NCI-H128 (cell line): ENCODE results near the gene STAM.

Experiments used
- DNase-seq: peaks from one replicate; lab custom pipeline; 2025; ENCODE audit not compliant: unreplicated experiment; lab: John Stamatoyannopoulos, UW

Gene STAM

GRCh38 chr10:17645621-17646345 is 1.8 kb downstream of the STAM start:
- DNase-seq, result no peak

GRCh38 chr10:17647326-17647725 is 3.4 kb downstream of the STAM start:
- no peak for DNase-seq

DNA sequence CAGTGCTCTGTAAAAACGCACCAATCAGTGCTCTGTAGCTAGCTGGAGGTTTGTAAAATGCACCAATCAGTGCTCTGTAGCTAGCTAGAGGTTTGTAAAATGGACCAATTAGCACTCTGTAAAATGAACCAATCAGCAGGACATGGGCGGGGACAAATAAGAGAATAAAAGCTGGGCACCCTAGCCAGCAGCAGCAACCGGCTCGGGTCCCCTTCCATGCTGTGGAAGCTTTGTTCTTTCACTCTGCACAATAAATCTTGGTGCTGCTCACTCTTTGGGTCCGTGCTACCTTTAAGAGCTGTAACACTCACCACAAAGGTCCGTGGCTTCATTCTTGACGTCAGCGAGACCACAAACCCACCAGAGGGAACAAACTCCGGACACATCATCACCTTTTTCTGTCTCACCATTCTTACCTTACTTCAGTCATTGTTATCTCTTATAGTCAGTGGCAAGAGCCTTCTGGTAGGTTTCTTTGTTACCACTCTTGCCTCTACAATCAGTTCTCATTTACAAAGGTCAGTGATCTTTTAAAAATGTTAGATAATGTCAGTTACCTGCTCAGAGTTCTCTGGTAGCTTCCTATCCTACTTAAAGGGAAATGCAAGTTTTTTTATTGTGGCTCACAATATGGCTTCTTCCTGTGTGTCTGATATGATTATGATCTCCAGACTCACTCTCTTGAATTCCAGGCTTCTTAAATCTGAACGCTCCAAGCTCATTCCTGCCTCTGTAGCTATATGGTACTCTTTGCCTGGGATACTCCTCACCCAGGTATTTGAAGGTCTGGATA is 4.5 kb downstream of the STAM start:
- no peak for DNase-seq

- no peak for DNase-seq
Observed at GRCh38 chr10:17649052-17649451, 5.1 kb downstream of the STAM start.

GRCh38 chr10:17649836-17650235 is 5.9 kb downstream of the STAM start:
- no peak for DNase-seq

DNA sequence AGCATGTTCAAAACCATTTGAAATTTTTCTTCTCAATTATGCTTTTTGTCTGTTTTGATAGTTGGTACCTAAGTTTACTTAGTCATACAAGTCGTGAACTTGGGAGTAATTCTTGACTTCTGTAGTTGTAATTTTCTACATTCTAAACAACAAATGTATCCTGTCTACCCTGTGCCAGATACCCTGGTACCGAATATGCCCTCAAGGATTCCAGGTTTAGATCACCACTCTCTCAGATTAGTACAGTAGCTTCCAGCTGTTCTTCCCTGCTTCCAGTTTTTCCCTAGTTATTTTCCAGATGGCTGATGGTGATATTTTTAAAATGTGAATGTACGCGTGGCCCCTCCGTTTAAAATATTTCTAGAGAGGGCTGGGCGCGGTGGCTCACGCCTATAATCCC is 6.5 kb downstream of the STAM start:
- DNase-seq, result no peak

- DNase-seq, result no peak
Observed at GRCh38 chr10:17651896-17652295, 7.9 kb downstream of the STAM start.

- no peak for DNase-seq
Observed at GRCh38 chr10:17652585-17652984, 8.6 kb downstream of the STAM start.

DNA sequence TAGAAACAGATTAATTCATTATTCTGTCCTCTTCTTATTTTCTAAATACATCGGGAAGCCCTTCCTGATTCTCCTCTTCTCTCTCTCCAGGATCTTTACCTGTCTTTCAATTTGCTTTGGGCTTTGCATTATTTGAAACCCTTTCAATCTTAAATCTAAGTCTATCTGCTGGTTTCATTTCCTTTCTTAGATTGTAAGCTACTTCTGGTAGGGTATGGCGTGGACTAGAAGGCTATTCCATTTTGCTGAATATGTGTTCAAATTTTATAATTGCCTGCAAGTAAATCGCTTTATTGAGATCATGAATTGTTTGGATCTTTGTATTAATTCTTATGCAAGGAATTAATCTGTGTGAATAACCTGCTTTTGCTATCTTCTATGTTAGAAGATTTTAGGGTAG is 11.1 kb downstream of the STAM start:
- no peak for DNase-seq

- DNase-seq, result no peak
Observed at GRCh38 chr10:17655567-17656146, 11.7 kb downstream of the STAM start.

GRCh38 chr10:17657103-17657500 is 13.2 kb downstream of the STAM start:
- no peak for DNase-seq

DNA sequence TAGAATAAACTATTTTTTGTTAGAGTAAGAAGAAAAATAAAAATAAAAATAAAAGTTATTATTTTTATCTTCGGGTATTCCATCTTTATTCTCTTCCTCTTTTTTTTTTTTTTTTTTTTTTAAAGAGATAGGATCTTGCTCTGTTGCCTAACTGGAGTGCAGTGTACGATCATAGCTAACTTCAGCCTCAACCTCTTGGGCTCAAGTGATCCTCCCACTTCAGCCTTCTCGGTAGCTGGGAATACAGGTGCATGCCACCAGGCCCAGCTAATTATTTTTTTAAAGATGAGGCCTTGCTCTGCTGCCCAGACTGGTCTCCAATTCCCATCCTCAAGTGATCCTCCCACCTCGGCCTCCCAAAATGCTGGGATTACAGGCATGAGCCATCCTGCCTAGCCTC is 15.4 kb downstream of the STAM start:
- no peak for DNase-seq

- no peak for DNase-seq
Observed at GRCh38 chr10:17660921-17661320, 17.0 kb downstream of the STAM start.

- DNase-seq, result no peak
Observed at GRCh38 chr10:17661510-17661909, 17.6 kb downstream of the STAM start.

DNA sequence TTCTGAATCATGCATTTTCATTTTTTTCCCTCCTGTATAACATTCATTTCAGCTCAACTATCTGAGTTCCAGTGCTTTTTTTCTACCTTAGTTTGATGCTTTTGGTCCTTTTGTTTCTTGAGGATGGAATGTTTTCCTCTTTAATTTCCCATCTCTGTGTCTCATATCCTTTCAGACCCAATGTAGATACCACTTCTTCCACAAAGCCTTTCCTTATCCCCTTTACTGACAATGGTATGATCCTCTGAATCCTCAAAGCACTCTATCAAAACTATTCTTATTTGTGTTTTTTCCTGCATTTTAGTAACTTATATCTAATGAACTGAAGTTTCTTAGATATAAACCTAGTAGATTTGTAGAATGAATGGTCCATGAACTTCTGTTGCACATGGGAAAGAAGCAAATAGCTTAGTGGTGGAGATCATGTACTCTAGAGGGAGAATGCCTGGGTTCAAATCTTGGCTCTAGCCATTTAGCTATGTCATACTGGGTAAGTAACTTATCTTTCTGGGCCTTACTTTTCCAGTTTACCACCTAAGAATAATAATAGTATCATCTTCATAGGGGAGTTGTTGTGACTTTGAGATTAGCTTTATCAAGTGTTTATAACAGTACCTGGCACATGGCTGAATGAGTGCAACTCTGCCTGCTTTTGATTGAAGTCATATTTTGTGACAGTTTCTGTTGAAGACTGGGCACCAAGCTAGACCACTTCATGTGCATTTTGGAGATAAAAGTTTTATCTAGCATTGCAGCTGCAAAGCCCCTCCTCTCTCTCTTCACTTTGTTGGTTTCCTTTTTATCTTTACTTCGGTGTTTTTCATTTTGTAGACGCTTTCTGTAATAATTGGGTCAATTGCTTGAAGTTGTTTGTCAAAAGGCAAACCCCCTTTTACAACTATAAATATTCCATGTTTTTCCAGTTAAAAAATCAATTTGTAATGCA is 18.5 kb downstream of the STAM start:
- no peak for DNase-seq

DNA sequence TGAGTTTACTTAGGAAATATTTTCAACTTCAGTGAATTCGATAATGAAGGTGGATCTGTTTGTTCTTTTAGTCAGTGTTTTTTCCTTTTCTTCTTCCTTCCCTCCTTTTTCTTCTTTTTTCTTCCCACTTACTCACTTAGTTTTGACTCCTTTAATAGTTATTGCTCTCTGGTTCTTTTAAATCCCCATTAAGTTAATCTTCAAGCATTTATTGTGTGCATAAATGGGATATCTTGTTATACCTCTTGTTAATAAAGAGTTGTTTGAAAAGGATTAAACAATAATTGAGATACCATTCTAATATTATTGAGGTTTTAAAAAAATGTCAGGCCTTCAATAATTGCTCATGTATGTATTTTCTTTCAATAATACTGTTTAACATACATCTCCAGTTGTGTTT is 19.5 kb downstream of the STAM start:
- DNase-seq, result no peak

GRCh38 chr10:17665747-17666146 is 21.8 kb downstream of the STAM start:
- no peak for DNase-seq

GRCh38 chr10:17668435-17669184 is 24.7 kb downstream of the STAM start:
- DNase-seq, result no peak

DNA sequence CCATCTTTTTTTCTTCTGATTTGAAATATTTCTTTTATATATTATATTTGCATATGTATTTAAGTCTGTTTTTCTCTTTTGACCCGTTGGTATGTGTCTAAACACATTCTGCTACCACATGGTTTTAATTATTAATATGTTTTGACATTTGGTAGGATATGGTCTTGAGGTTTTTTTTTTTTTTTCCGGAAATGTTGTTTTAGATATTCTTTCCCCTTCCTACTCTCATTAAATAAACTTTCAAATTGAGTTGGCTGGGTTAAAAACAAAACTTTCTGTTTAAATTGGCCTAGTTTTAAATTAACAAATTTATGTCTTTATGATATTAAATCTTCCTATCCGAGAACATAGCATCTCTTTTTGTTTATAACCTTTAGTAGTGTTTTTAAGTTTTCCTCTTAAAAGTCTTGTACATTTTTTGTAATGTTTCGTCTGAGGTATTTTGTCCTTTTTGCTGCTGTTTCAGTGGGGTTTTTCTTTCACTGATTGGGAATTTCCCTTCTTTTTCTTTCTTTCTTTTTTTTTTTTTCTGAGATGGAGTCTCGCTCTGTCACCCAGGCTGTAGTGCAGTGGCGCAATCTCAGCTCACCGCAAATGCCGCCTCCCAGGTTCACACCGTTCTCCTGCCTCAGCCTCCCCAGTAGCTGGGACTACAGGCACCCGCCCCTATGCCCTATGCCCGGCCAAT is 25.4 kb downstream of the STAM start:
- no peak for DNase-seq

DNA sequence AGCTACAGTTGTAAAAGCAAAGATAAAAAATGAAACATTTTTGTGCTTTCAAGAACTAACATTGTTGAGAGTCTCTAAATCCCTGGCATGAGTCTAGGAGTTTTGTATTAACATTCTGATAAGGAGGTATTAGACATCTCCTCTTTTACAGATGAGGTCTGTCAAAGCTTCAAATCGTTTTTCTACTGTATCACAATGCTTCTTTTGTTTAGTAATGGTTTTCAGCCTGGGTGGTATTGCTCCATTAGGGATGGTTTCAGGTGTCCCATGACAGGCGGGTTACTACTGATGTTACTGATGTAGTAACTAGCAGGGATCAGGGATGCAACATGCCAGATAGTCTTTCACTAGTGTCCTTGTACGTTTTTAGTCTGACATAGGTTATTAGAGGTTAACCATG is 27.4 kb downstream of the STAM start:
- no peak for DNase-seq
